Urinary bladder (tissue), 4 donors: ENCODE results near the gene XYLT1. TPM values are rescaled to one million over a fixed set of nuclear protein-coding genes. Genes with fewer than 3 reads are reported as not detected.

Experiments used
- DNase-seq: peaks from one replicate; pipeline ENCODE4 v3.0.0-alpha.2; 2015; ENCODE audit errors: extremely low spot score
- H3K27ac ChIP-seq: one replicate; pipeline ENCODE4 v1.5.1; 2013; ENCODE audit warnings: low read depth, mild to moderate bottlenecking, moderate library complexity
- H3K36me3 ChIP-seq: one replicate; pipeline ENCODE4 v1.6.1; 2013; ENCODE audit warnings: mild to moderate bottlenecking, moderate library complexity; ENCODE audit not compliant: insufficient read depth
- H3K4me1 ChIP-seq: one replicate; pipeline ENCODE4 v1.6.1; 2013; ENCODE audit warnings: mild to moderate bottlenecking, moderate library complexity; ENCODE audit not compliant: insufficient read depth
- H3K4me3 ChIP-seq: one replicate; pipeline ENCODE4 v1.5.1; 2013; ENCODE audit warnings: low read depth, low read length
- WGBS: extraction: QIAGEN DNeasy Blood & Tissue Kit; methylation state at CpG from one replicate; pipeline ENCODE4 v1.1.7; 2013; 5-methylcytosine and 5-hydroxymethylcytosine counted together
- polyA plus RNA-seq: library from polyadenylated mRNA; stranded (reverse); fragments of 200-250 nt; gene quantifications from one replicate; pipeline ENCODE4 v1.2.3, GENCODE V29; 2013
- total RNA-seq: library from RNA; depleted of rRNA; stranded (reverse); fragments of >200 nt; gene quantifications from one replicate; pipeline ENCODE4 v1.2.3, GENCODE V29; 2014
- donor health status: healthy with polysubstance abuse.
- donor health status: healthy.

XYLT1 gene
- total and polyA plus RNA-seq, 2 donors, result 10.1 to 13.4 TPM

GRCh38 chr16:17440131-17440530 is 30.6 kb downstream of the XYLT1 start:
- no peak overlapping the region for H3K4me3 ChIP-seq
- H3K36me3 ChIP-seq, result no peaks in the 10 kb centered on the region
- 87% methylated on average over 4 of the region's 4 CpGs for WGBS
- no peak overlapping the region for H3K27ac ChIP-seq
- DNase-seq, result no peak
- H3K4me1 ChIP-seq, result no peaks in the 10 kb centered on the region

- no peaks in the 10 kb centered on the region for H3K36me3 ChIP-seq
- 87% methylated on average over 3 of the region's 3 CpGs for WGBS
- no peak overlapping the region for H3K4me3 ChIP-seq
- H3K27ac ChIP-seq, result no peak overlapping the region
- no peak for DNase-seq
- H3K4me1 ChIP-seq, result no peaks in the 10 kb centered on the region
These were observed 31.2 kb downstream of the XYLT1 start for GRCh38 chr16:17439580-17439979.

GRCh38 chr16:17437981-17438380 is 32.8 kb downstream of the XYLT1 start:
- H3K4me1 ChIP-seq, result peaks cover 2% of the 10 kb centered on the region
- H3K27ac ChIP-seq, result no peak overlapping the region
- no peak overlapping the region for H3K4me3 ChIP-seq
- DNase-seq, result no peak
- WGBS, result 84% methylated on average over 5 of the region's 5 CpGs
- H3K36me3 ChIP-seq, result no peaks in the 10 kb centered on the region

- Histone ChIP-seq H3K4me1 (peaks cover 2% of the 10 kb centered on the region), H3K27ac (no peak overlapping the region), H3K36me3 (no peaks in the 10 kb centered on the region), H3K4me3 (no peak overlapping the region)
- 41% methylated on average over 13 of the region's 13 CpGs for WGBS
- no peak for DNase-seq
These were observed 33.5 kb downstream of the XYLT1 start for GRCh38 chr16:17437127-17437720.

GRCh38 chr16:17435318-17435717 is 35.4 kb downstream of the XYLT1 start:
- DNase-seq, result no peak
- Histone ChIP-seq H3K36me3 (no peaks in the 10 kb centered on the region), H3K4me1 (peaks cover 2% of the 10 kb centered on the region), H3K27ac (no peak overlapping the region), H3K4me3 (no peak overlapping the region)
- 97% methylated on average over 5 of the region's 5 CpGs for WGBS

GRCh38 chr16:17433577-17434451 is 36.9 kb downstream of the XYLT1 start:
- no peak for DNase-seq
- H3K36me3 ChIP-seq, result no peaks in the 10 kb centered on the region
- peaks cover 2% of the 10 kb centered on the region for H3K4me1 ChIP-seq
- WGBS, result 43% methylated on average over 13 of the region's 13 CpGs
- H3K4me3 ChIP-seq, result no peak overlapping the region
- no peak overlapping the region for H3K27ac ChIP-seq

- no peak for DNase-seq
- Histone ChIP-seq H3K4me3 (no peak overlapping the region), H3K4me1 (peaks cover 2% of the 10 kb centered on the region), H3K36me3 (no peaks in the 10 kb centered on the region), H3K27ac (no peak overlapping the region)
- WGBS, result 75% methylated on average over 12 of the region's 12 CpGs
These were observed 37.7 kb downstream of the XYLT1 start for GRCh38 chr16:17432901-17433576.

GRCh38 chr16:17431968-17432625 is 38.7 kb downstream of the XYLT1 start:
- no peak for DNase-seq
- peaks cover 2% of the 10 kb centered on the region for H3K4me1 ChIP-seq
- H3K4me3 ChIP-seq, result no peak overlapping the region
- WGBS, result 88% methylated on average over 8 of the region's 8 CpGs
- no peak overlapping the region for H3K27ac ChIP-seq
- no peaks in the 10 kb centered on the region for H3K36me3 ChIP-seq

- WGBS, result 74% methylated on average over 8 of the region's 8 CpGs
- Histone ChIP-seq H3K27ac (no peak overlapping the region), H3K36me3 (no peaks in the 10 kb centered on the region), H3K4me1 (peaks cover 2% of the 10 kb centered on the region), H3K4me3 (no peak overlapping the region)
- DNase-seq, result no peak
These were observed 39.7 kb downstream of the XYLT1 start for GRCh38 chr16:17431012-17431411.

GRCh38 chr16:17426451-17426850 is 44.3 kb downstream of the XYLT1 start:
- WGBS, result 96% methylated on average over 2 of the region's 2 CpGs
- no peak overlapping the region for H3K4me3 ChIP-seq
- H3K27ac ChIP-seq, result no peak overlapping the region
- no peak for DNase-seq
- no peaks in the 10 kb centered on the region for H3K36me3 ChIP-seq
- no peaks in the 10 kb centered on the region for H3K4me1 ChIP-seq

- Histone ChIP-seq H3K36me3 (no peaks in the 10 kb centered on the region), H3K4me3 (no peak overlapping the region), H3K27ac (no peak overlapping the region), H3K4me1 (no peaks in the 10 kb centered on the region)
- no peak for DNase-seq
- 92% methylated on average over 5 of the region's 5 CpGs for WGBS
These were observed 46.0 kb downstream of the XYLT1 start for GRCh38 chr16:17424771-17425170.

GRCh38 chr16:17423221-17423620 is 47.5 kb downstream of the XYLT1 start:
- Histone ChIP-seq H3K36me3 (no peaks in the 10 kb centered on the region), H3K4me3 (no peak overlapping the region), H3K4me1 (no peaks in the 10 kb centered on the region), H3K27ac (no peak overlapping the region)
- no peak for DNase-seq
- 90% methylated on average over 6 of the region's 6 CpGs for WGBS

- Histone ChIP-seq H3K4me3 (no peak overlapping the region), H3K27ac (no peak overlapping the region), H3K36me3 (no peaks in the 10 kb centered on the region), H3K4me1 (no peaks in the 10 kb centered on the region)
- no peak for DNase-seq
- WGBS, result 79% methylated on average over 4 of the region's 4 CpGs
These were observed 49.9 kb downstream of the XYLT1 start for GRCh38 chr16:17420816-17421215.
